HG02759 (cell line): ENCODE results near the gene GPR32.
"Not testable (repeated sequence)": the region's sequence is repeated elsewhere in the genome, so short reads cannot be mapped to it uniquely, and the experiment has no call there.

Experiments
- ATAC-seq: cut with Tn5 transposase; IDR thresholded peaks from one replicate; pipeline ENCODE4 v1.9.1; 2021; ENCODE audit warnings: mild to moderate bottlenecking, moderate library complexity; ENCODE audit not compliant: unreplicated experiment

The GPR32 gene

GRCh38 chr19:50797781-50798658, 27.8 kb downstream of the GPR32 start:
- ATAC-seq: no peak

- no peak for ATAC-seq
Observed at GRCh38 chr19:50798659-50799546, 28.6 kb downstream of the GPR32 start.

GRCh38 chr19:50799547-50799851, 29.2 kb downstream of the GPR32 start:
- ATAC-seq: no peak

GRCh38 chr19:50801107-50801506, 30.8 kb downstream of the GPR32 start:
- no peak for ATAC-seq

- ATAC-seq: no peak
Observed at GRCh38 chr19:50803633-50804419, 33.6 kb downstream of the GPR32 start.

GRCh38 chr19:50804420-50805272, 34.4 kb downstream of the GPR32 start:
- ATAC-seq: peak; percentile 92

GRCh38 chr19:50808856-50809255, 38.6 kb downstream of the GPR32 start:
- ATAC-seq: no peak

GRCh38 chr19:50811622-50812238, 41.5 kb downstream of the GPR32 start:
- ATAC-seq: not testable (repeated sequence)

- no peak for ATAC-seq
Observed at GRCh38 chr19:50812474-50812873, 42.2 kb downstream of the GPR32 start.

GRCh38 chr19:50814883-50815282, 44.6 kb downstream of the GPR32 start:
- ATAC-seq: no peak

GRCh38 chr19:50815439-50815838, 45.2 kb downstream of the GPR32 start:
- no peak for ATAC-seq

- peak; percentile 62 for ATAC-seq
Observed at GRCh38 chr19:50817941-50818858, 47.9 kb downstream of the GPR32 start.

GRCh38 chr19:50818859-50819472, 48.7 kb downstream of the GPR32 start:
- ATAC-seq: no peak

GRCh38 chr19:50819636-50820035, 49.4 kb downstream of the GPR32 start:
- no peak for ATAC-seq

- no peak for ATAC-seq
Observed at GRCh38 chr19:50820086-50820485, 49.8 kb downstream of the GPR32 start.

GRCh38 chr19:50820549-50821247, 50.4 kb downstream of the GPR32 start:
- no peak for ATAC-seq

- no peak for ATAC-seq
Observed at GRCh38 chr19:50821248-50821612, 51.0 kb downstream of the GPR32 start.
